H7 (cell line): ENCODE measurements around the gene LENG9. TPM values are rescaled to one million over a fixed set of nuclear protein-coding genes. Genes with fewer than 3 reads are reported as not detected.
"Not testable (repeated sequence)": the region's sequence is repeated elsewhere in the genome, so short reads cannot be mapped to it uniquely, and the experiment has no call there.

Experiments used
- DNase-seq: peaks from one replicate; pipeline ENCODE4 v3.0.0; 2012
- H3K27me3 ChIP-seq: 2 replicates; pipeline ENCODE4 v1.6.0; 2011; ENCODE audit warnings: mild to moderate bottlenecking, low read length; ENCODE audit not compliant: control insufficient read depth, insufficient read depth
- H3K36me3 ChIP-seq: replicated peaks from 2 replicates; pipeline ENCODE4 v1.5.1; 2011; ENCODE audit warnings: low read length; ENCODE audit not compliant: control insufficient read depth, insufficient read depth
- H3K4me3 ChIP-seq: 2 replicates; pipeline ENCODE4 v1.5.1; 2011; ENCODE audit warnings: low read depth, mild to moderate bottlenecking, control low read depth, low read length, moderate library complexity; ENCODE audit not compliant: insufficient read depth
- total RNA-seq: library from RNA; depleted of rRNA; stranded (reverse); fragments of >200 nt; shearing (Covaris generic); gene quantifications from 2 replicates; pipeline ENCODE4 v1.2.3, GENCODE V29; 2014

LENG9 gene
- total RNA-seq, 1 experiment from 2014 or later = 3.5 TPM

DNA sequence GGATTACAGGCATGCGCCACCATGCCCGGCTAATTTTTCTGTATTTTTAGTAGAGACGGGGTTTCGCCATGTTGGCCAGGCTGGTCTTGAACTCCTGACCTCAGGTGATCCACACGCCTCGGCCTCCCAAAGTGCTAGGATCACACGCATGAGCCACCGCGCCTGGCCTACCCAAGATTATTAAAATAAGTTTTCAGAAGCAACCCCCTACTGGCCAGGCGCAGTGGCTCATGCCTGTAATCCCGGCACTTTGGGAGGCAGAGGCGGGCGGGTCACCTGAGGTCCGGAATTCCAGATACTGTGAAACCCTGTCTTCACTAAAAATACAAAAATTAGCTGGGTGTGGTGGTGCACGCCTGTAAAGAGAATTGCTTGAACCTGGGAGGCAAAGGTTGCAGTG is 17.2 kb downstream of the LENG9 start:
- not testable (repeated sequence) for H3K4me3 ChIP-seq, DNase-seq, H3K27me3 ChIP-seq
- peaks cover 11% of the 10 kb centered on the region for H3K36me3 ChIP-seq

DNA sequence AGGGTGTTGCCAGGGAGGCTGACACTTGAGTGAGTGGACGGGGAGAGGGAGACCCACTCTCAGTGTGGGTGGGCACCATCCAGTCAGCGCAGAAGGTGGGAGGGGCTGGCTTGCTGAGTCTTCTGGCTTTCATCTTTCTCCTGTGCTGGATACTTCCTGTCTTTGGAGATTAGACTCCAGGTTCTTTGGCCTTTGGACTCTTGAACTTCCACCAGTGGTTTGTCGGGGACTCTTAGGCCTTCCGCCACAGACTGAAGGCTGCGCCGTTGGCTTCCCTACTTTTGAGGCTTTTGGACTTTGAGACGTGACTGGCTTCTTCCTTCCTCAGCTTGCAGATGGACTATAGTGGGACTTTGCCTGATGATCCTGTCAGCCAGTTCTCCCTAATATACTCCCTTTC is 18.8 kb downstream of the LENG9 start:
- DNase-seq = no peak
- Histone ChIP-seq H3K36me3 (peaks cover 7% of the 10 kb centered on the region), H3K4me3 (no peak overlapping the region), H3K27me3 (no peaks in the 10 kb centered on the region)

GRCh38 chr19:54440641-54441040 is 22.9 kb downstream of the LENG9 start:
- Histone ChIP-seq H3K27me3 (no peaks in the 10 kb centered on the region), H3K36me3 (peaks cover 7% of the 10 kb centered on the region), H3K4me3 (no peak overlapping the region)
- DNase-seq = no peak

DNA sequence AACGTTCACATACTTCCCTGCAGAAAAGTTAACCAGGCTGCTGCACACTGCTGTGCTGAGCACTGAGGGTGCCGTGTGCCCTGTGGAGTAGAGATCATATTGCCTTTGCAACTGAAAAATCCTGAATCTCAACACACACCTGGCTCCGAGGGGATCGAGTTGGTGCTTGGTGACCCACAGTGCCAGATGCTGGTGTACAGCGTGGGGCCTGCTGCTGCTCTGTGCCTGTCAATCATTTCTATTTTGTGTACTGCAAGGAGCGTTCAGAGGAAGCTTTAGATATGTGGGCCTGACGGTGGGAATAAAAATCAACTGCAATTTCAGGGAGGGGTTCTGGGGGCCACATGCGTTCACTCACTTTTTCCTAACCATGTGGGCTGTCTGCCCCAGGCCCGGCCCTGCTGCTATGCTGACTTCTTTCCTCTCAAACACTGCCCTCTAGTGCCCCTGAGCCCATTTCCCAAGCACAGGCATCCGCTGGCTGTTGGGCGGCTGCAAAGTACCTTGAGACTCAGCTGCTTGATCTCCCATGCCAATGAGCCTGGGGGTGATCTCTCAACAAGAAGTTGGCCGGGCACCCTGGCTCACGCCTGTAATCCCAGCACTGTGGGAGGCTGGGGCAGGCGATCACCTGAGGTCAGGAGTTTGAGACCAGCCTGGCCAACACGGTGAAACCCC is 24.3 kb downstream of the LENG9 start:
- Histone ChIP-seq H3K27me3 (no peaks in the 10 kb centered on the region), H3K36me3 (peaks cover 1% of the 10 kb centered on the region), H3K4me3 (no peak overlapping the region)
- peak; percentile 92 for DNase-seq

DNA sequence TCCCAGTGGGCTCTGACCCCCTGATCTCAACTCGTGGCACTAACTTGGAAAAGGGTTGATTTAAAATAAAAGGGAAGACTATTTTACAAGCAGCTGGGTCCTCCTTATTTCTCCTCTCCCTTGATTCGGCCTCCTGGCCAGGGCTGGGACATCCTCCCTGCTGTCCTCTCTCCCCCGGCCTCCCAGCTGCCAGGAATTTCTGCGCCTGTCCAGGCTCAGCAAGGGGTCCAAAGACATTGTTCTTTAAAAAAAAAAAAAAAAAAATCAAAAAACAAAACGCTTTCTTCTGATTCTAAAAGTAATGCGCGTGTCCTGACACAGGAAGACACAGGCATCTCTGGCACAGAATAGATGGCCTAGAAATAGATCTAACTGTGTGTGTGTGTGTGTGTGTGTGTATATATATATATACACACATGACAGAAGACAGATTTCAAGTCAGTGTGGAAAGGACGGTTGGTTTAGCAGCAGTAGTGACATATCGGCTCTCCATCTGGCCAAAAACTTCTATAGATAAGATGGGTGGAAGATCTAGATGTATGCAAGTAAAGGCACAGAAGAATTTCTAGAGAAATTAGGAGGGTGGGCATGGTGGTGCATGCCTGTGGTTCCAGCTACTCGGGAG is 26.8 kb downstream of the LENG9 start:
- peaks cover 2% of the 10 kb centered on the region; the same call in 1 of the 2 replicates for H3K27me3 ChIP-seq
- no peaks in the 10 kb centered on the region; the same call in 1 of the 2 replicates for H3K36me3 ChIP-seq
- H3K4me3 ChIP-seq = no peak overlapping the region
- DNase-seq = no peak

DNA sequence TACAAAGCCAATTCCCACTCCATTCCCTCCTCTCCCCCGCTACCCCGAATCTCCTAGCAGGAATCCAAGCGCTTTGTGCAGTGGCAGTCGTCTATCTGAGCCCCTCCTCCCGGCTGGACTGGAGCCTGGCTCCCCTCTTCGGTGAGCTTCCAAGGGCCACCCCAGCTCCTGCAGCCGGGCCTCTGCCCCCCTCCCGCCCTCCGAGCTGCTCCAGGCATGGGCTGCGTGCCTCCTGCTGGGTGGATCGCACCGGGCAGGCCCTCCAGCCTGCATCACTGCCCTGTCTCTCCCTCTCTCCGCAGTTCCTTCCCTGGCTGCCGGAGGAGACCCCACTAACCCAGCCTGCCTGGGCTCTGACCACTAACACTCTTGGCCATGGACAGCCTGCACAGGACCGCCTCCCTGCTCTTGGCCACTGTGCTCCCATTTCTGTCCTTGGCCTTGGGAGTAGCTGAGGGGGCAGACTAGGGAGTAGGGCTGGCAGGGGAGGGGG is 27.5 kb downstream of the LENG9 start:
- no peaks in the 10 kb centered on the region; the same call in 1 of the 2 replicates for H3K36me3 ChIP-seq
- DNase-seq = peak; percentile 84
- H3K27me3 ChIP-seq = peaks cover 2% of the 10 kb centered on the region; the same call in 1 of the 2 replicates
- H3K4me3 ChIP-seq = peak overlapping the region; percentile 16; the same call in 1 of the 2 replicates

- peaks cover 2% of the 10 kb centered on the region; the same call in 1 of the 2 replicates for H3K27me3 ChIP-seq
- peak overlapping the region; percentile 16; the same call in 1 of the 2 replicates for H3K4me3 ChIP-seq
- DNase-seq = peak; percentile 73
- H3K36me3 ChIP-seq = no peaks in the 10 kb centered on the region; the same call in 1 of the 2 replicates
Measured at GRCh38 chr19:54435551-54436016, 28.0 kb downstream of the LENG9 start.

DNA sequence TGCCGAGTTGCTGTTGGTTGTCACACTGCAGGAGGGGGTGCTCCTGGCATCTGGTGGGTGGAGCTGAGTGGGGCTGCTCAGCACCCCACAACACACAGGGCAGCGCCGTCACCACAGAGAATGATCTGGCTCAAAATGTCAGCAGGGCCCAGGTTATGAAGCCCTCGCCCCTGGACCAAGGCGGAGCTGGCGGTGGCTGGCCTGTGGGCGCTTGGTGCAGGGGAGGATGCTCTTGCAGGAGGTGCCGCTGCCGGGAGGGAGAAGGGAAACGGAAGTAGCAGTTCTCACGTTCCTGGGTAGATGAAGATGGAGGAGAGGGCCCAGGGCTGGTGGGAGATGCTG is 28.7 kb downstream of the LENG9 start:
- H3K36me3 ChIP-seq = no peaks in the 10 kb centered on the region; the same call in 1 of the 2 replicates
- no peak overlapping the region for H3K4me3 ChIP-seq
- DNase-seq = peak; percentile 62
- peaks cover 2% of the 10 kb centered on the region; the same call in 1 of the 2 replicates for H3K27me3 ChIP-seq

GRCh38 chr19:54434112-54434872 is 29.3 kb downstream of the LENG9 start:
- H3K27me3 ChIP-seq = peaks cover 2% of the 10 kb centered on the region; the same call in 1 of the 2 replicates
- H3K4me3 ChIP-seq = no peak overlapping the region
- peak; percentile 51 for DNase-seq
- H3K36me3 ChIP-seq = no peaks in the 10 kb centered on the region; the same call in 1 of the 2 replicates

- H3K4me3 ChIP-seq = no peak overlapping the region
Measured at GRCh38 chr19:54433697-54434096, 29.9 kb downstream of the LENG9 start.

DNA sequence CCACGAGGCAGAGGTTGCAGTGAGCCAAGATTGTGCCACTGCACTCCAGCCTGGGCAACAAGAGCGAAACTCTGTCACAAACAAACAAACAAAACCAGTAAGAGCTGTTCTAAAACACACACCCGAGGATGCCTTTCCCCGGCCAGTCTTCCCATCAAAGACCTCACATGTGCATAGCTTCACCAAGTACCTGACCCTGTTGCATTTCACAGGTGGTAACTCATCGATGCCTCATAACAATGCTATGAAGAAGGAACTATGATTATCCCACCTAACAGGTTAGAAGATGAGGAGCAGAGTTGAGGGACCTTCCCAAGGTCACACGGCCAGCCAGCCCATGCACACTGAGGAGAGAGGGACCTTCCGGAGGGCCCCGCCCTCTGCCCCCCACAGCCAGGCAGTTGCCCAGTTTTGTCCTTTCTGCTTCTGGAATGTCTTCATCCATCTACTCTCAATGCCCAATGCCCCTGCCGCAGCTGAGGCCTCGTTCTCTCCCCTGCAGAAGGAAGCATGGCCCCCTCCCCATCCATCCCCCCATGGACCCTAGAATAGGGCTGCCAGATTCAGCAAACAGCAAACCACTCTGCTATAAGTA is 31.3 kb downstream of the LENG9 start:
- Histone ChIP-seq H3K36me3 (no peaks in the 10 kb centered on the region), H3K4me3 (no peak overlapping the region), H3K27me3 (peaks cover 2% of the 10 kb centered on the region; the same call in 1 of the 2 replicates)
- DNase-seq = peak; percentile 15

More at GRCh38 chr19:54433697-54434096, 29.9 kb downstream of the LENG9 start:
- DNase-seq = no peak
- Histone ChIP-seq H3K36me3 (no peaks in the 10 kb centered on the region), H3K27me3 (peaks cover 2% of the 10 kb centered on the region; the same call in 1 of the 2 replicates)

GRCh38 chr19:54431255-54431838 is 32.2 kb downstream of the LENG9 start:
- no peak for DNase-seq
- H3K27me3 ChIP-seq = peaks cover 2% of the 10 kb centered on the region; the same call in 1 of the 2 replicates
- H3K4me3 ChIP-seq = peak overlapping the region; percentile 60; the same call in 1 of the 2 replicates
- no peaks in the 10 kb centered on the region for H3K36me3 ChIP-seq

DNA sequence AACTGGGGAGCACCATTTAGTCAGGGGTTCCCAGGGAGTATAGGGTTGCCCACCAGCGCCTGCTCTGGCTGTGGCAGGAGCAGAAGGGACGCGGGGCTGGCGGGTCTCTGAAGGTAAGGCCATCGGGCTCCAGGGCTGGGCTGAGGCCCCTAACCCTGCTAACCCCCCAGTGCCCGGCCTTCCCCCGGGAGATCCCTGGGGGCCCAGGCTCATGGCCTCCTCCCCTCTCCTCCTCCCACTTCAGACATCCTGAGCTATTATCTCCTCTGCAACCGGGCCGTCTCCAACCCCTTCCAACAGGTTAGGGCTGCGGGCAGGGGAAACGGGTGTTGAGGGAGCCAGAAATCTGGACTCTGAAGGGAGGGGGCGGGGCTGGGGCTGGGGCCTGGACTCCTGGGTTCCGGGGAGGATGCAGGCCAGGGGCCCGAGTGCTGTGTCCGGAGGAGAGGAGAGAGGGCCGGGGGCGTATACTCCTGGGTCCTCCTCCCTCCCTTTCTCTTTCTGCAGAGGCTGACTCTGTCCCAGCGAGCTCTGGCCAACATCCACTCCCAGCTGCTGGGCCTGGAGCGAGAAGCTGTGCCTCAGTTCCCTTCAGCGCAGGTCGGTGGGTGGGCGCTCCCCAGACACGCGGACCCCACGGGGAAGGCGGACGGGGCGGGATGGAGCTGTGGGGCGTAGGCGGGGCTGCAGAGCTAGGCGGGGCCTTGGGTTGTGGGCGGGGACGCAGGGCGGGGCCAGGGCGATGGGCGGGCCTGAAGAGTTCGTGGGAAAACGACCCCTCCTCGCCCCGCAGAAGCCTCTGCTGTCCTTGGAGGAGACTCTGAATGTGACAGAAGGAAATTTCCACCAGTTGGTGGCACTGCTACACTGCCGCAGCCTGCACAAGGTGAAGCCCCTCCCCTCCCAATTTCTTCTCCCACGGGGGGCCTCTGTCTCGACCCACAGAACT is 33.0 kb downstream of the LENG9 start:
- Histone ChIP-seq H3K36me3 (no peaks in the 10 kb centered on the region), H3K4me3 (peak overlapping the region; percentile 60), H3K27me3 (peaks cover 2% of the 10 kb centered on the region; the same call in 1 of the 2 replicates)
- DNase-seq = peak; percentile 97
